HepG2 (cell line): ENCODE data around the gene LSM14B. TPM values are rescaled to one million over a fixed set of nuclear protein-coding genes. Genes with fewer than 3 reads are reported as not detected.

Source experiments
- DR1 ChIP-seq: sonication (generic); formaldehyde crosslinking; IDR thresholded peaks from 2 replicates; pipeline ENCODE4 v1.8.0; 2021; ENCODE audit warnings: mild to moderate bottlenecking, missing genetic modification reagents, inconsistent platforms
- FOXA1 ChIP-seq, 2 experiments: fragments of 450-650 bp in 1 of 2; sonication (generic) in 1 of 2; formaldehyde crosslinking in 1 of 2; IDR thresholded peaks; 2 replicates each; pipeline versions ENCODE4 v1.4.0 to v1.6.1; 2016 to 2020; ENCODE audit warnings: missing genetic modification reagents in 1 of 2
- HMGA1 ChIP-seq: sonication (generic); formaldehyde crosslinking; conservative IDR thresholded peaks from 2 replicates; pipeline ENCODE4 v1.4.0; 2020; ENCODE audit warnings: missing genetic modification reagents
- HNF4A ChIP-seq: sonication (generic); formaldehyde crosslinking; IDR thresholded peaks from 2 replicates; pipeline ENCODE4 v1.4.0; 2020; ENCODE audit warnings: missing genetic modification reagents
- MAFK ChIP-seq, 2 experiments: IDR thresholded peaks in 1 of 2; conservative IDR thresholded peaks in 1 of 2; 2 replicates each; pipeline ENCODE4 v1.6.1; 2011; ENCODE audit warnings: improper control_type of control experiment in 2 of 2, low read length in 2 of 2
- SYNCRIP ChIP-seq: fragments of 200-400 bp; formaldehyde crosslinking; IDR thresholded peaks from 2 replicates; pipeline ENCODE4 v1.6.1; 2018; ENCODE audit warnings: mild to moderate bottlenecking, low read depth, low read length; ENCODE audit not compliant: insufficient read depth
- ZC3H4 ChIP-seq: sonication (generic); formaldehyde crosslinking; IDR thresholded peaks from 2 replicates; pipeline ENCODE4 v1.4.0; 2020; ENCODE audit warnings: missing genetic modification reagents, borderline replicate concordance
- ZNF3 ChIP-seq: IDR thresholded peaks from 2 replicates; pipeline ENCODE4 v1.7.0; 2017; ENCODE audit warnings: inconsistent platforms
- ZSCAN21 ChIP-seq: sonication (generic); formaldehyde crosslinking; IDR thresholded peaks from 2 replicates; pipeline ENCODE4 v1.8.0; 2022; ENCODE audit warnings: mild to moderate bottlenecking, missing genetic modification reagents, moderate library complexity, borderline replicate concordance
- ZSCAN9 ChIP-seq: IDR thresholded peaks from 2 replicates; pipeline ENCODE4 v1.6.1; 2016; ENCODE audit warnings: borderline replicate concordance
- polyA plus RNA-seq, 8 experiments: library from polyadenylated mRNA; depleted of rRNA in 3 of 8; stranded (reverse) in 7 of 8; unstranded in 1 of 8; fragments of >200 nt; fragmentation: Illumina TruSeq in 4 of 8; extraction: Trizol in 4 of 8; gene quantifications; 2 replicates each; pipeline versions ENCODE4 v1.2.1 to v1.2.3, GENCODE V29; 2011 to 2016; ENCODE audit warnings: low read depth in 4 of 8, missing spikeins in 1 of 8, mixed read lengths in 1 of 8; ENCODE audit not compliant: insufficient read depth in 1 of 8
- total RNA-seq, 5 experiments: library from RNA; depleted of rRNA; stranded (reverse); fragments of >200 nt; fragmentation: Illumina TruSeq; extraction: Trizol; gene quantifications; 2 replicates each; pipeline ENCODE4 v1.2.3, GENCODE V29; 2016; ENCODE audit warnings: low read depth in 1 of 5
- TF ChIP-seq, protein P1 (sequence below): sonication (generic); formaldehyde crosslinking; IDR thresholded peaks from 2 replicates; pipeline ENCODE4 v1.4.0; 2020; ENCODE audit warnings: mild to moderate bottlenecking, low read depth, missing genetic modification reagents
- TF ChIP-seq, protein P2 (sequence below): sonication (generic); formaldehyde crosslinking; conservative IDR thresholded peaks from 2 replicates; pipeline ENCODE4 v1.4.0; 2020; ENCODE audit warnings: missing genetic modification reagents
- TF ChIP-seq, protein P3 (sequence below): sonication (generic); formaldehyde crosslinking; IDR thresholded peaks from 2 replicates; pipeline ENCODE4 v1.4.0; 2020; ENCODE audit warnings: missing genetic modification reagents
- TF ChIP-seq, protein P4 (sequence below): fragments of 450-650 bp; IDR thresholded peaks from 2 replicates; pipeline ENCODE4 v1.6.1; 2017; ENCODE audit warnings: mild to moderate bottlenecking
- TF ChIP-seq, protein P5 (sequence below): sonication (generic); formaldehyde crosslinking; IDR thresholded peaks from 2 replicates; pipeline ENCODE4 v1.8.1; 2023; ENCODE audit warnings: mild to moderate bottlenecking, missing genetic modification reagents

Gene LSM14B
- total and polyA plus RNA-seq, 2 of the 13 experiments (the other 11 are each of a cell fraction or from before 2014, with no cell fraction given) = 43.3 to 79.2 TPM

DNA sequence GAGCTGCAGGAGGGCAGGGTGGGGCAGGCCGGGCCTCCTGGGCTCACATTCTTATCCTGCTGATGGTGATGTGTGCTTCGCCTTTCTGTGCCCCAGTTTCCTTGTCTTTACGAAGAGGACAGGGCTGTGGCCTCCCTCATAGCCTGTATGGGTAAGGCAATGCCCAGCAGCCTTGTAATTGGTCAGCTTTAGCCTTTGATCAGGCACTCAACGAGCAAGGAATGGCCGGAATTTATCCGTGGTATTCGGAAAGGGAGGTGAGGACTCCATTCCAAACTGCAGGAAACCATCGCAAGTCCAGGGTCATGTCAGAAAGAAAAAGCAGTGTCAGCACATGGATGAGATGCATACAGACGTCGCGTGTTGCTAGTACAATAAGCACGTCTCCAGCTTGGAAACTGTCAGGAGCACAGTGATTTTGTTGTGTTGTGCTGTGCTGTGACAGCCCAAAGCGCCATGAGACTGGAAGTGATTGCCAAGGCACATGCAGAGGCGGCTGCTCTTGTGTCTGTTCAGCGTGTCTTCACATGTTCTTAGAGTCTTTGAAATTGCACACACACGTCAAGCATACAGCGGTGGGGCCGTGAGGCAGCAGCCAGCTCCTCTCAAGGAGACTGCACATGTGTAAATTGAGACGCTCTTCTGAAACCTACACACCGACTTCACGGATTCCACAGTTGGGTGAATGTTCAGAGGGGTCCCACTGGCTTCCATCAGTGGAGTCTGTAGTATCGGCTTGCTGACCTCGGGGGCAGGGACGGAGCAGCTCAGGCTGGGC, 27.4 kb downstream of the LSM14B start (continued):
- TF ChIP-seq, protein P1, sequence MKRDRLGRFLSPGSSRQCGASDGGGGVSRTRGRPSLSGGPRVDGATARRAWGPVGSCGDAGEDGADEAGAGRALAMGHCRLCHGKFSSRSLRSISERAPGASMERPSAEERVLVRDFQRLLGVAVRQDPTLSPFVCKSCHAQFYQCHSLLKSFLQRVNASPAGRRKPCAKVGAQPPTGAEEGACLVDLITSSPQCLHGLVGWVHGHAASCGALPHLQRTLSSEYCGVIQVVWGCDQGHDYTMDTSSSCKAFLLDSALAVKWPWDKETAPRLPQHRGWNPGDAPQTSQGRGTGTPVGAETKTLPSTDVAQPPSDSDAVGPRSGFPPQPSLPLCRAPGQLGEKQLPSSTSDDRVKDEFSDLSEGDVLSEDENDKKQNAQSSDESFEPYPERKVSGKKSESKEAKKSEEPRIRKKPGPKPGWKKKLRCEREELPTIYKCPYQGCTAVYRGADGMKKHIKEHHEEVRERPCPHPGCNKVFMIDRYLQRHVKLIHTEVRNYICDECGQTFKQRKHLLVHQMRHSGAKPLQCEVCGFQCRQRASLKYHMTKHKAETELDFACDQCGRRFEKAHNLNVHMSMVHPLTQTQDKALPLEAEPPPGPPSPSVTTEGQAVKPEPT (CRISPR knock-in tag) = no peak
- TF ChIP-seq, protein P2, sequence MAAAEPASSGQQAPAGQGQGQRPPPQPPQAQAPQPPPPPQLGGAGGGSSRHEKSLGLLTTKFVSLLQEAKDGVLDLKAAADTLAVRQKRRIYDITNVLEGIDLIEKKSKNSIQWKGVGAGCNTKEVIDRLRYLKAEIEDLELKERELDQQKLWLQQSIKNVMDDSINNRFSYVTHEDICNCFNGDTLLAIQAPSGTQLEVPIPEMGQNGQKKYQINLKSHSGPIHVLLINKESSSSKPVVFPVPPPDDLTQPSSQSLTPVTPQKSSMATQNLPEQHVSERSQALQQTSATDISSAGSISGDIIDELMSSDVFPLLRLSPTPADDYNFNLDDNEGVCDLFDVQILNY (CRISPR knock-in tag) = no peak
- TF ChIP-seq DR1 (CRISPR knock-in tag) (no peak), ZSCAN21 (no peak), HMGA1 (CRISPR knock-in tag) (no peak), ZSCAN9 (CRISPR knock-in tag) (no peak), ZNF3 (CRISPR knock-in tag) (no peak), MAFK (conservative IDR thresholded peaks at IDR 0.05 in 1 of 2, IDR thresholded peaks at IDR 0.05 in 1 of 2; ENCODE audit: low read length in 2 of 2) (peak; percentile 97 to 99), SYNCRIP (no peak), ZC3H4 (CRISPR knock-in tag) (no peak), HNF4A (CRISPR knock-in tag) (peak; percentile 69), FOXA1 (IDR thresholded peaks at IDR 0.05) (no peak), FOXA1 (CRISPR knock-in tag; IDR thresholded peaks at IDR 0.05) (no peak)
- TF ChIP-seq, protein P3, sequence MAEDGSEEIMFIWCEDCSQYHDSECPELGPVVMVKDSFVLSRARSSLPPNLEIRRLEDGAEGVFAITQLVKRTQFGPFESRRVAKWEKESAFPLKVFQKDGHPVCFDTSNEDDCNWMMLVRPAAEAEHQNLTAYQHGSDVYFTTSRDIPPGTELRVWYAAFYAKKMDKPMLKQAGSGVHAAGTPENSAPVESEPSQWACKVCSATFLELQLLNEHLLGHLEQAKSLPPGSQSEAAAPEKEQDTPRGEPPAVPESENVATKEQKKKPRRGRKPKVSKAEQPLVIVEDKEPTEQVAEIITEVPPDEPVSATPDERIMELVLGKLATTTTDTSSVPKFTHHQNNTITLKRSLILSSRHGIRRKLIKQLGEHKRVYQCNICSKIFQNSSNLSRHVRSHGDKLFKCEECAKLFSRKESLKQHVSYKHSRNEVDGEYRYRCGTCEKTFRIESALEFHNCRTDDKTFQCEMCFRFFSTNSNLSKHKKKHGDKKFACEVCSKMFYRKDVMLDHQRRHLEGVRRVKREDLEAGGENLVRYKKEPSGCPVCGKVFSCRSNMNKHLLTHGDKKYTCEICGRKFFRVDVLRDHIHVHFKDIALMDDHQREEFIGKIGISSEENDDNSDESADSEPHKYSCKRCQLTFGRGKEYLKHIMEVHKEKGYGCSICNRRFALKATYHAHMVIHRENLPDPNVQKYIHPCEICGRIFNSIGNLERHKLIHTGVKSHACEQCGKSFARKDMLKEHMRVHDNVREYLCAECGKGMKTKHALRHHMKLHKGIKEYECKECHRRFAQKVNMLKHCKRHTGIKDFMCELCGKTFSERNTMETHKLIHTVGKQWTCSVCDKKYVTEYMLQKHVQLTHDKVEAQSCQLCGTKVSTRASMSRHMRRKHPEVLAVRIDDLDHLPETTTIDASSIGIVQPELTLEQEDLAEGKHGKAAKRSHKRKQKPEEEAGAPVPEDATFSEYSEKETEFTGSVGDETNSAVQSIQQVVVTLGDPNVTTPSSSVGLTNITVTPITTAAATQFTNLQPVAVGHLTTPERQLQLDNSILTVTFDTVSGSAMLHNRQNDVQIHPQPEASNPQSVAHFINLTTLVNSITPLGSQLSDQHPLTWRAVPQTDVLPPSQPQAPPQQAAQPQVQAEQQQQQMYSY (CRISPR knock-in tag) = no peak
- TF ChIP-seq, protein P4, sequence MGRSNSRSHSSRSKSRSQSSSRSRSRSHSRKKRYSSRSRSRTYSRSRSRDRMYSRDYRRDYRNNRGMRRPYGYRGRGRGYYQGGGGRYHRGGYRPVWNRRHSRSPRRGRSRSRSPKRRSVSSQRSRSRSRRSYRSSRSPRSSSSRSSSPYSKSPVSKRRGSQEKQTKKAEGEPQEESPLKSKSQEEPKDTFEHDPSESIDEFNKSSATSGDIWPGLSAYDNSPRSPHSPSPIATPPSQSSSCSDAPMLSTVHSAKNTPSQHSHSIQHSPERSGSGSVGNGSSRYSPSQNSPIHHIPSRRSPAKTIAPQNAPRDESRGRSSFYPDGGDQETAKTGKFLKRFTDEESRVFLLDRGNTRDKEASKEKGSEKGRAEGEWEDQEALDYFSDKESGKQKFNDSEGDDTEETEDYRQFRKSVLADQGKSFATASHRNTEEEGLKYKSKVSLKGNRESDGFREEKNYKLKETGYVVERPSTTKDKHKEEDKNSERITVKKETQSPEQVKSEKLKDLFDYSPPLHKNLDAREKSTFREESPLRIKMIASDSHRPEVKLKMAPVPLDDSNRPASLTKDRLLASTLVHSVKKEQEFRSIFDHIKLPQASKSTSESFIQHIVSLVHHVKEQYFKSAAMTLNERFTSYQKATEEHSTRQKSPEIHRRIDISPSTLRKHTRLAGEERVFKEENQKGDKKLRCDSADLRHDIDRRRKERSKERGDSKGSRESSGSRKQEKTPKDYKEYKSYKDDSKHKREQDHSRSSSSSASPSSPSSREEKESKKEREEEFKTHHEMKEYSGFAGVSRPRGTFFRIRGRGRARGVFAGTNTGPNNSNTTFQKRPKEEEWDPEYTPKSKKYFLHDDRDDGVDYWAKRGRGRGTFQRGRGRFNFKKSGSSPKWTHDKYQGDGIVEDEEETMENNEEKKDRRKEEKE = no peak
- TF ChIP-seq, protein P5, sequence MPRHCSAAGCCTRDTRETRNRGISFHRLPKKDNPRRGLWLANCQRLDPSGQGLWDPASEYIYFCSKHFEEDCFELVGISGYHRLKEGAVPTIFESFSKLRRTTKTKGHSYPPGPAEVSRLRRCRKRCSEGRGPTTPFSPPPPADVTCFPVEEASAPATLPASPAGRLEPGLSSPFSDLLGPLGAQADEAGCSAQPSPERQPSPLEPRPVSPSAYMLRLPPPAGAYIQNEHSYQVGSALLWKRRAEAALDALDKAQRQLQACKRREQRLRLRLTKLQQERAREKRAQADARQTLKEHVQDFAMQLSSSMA (CRISPR knock-in tag) = 0 out of 2 replicates have a peak, but pooled peaks have one; percentile 62
